H9 (cell line): ENCODE results near the gene PPP3CA. TPM values are rescaled to one million over a fixed set of nuclear protein-coding genes. Genes with fewer than 3 reads are reported as not detected.

ENCODE experiments used
- DNase-seq: peaks from one replicate; pipeline ENCODE4 v3.0.0-alpha.2; 2017
- H2AFZ ChIP-seq: one replicate; pipeline ENCODE4 v1.6.1; 2013; ENCODE audit warnings: mild to moderate bottlenecking, low read length, control low read depth, moderate library complexity
- H2AK5ac ChIP-seq: 2 replicates; pipeline ENCODE4 v1.6.1; 2013; ENCODE audit warnings: low read length, control low read depth, mixed read lengths; ENCODE audit not compliant: insufficient read length
- H2BK120ac ChIP-seq: one replicate; pipeline ENCODE4 v1.6.1; 2013; ENCODE audit warnings: low read depth, mild to moderate bottlenecking, low read length, control low read depth, inconsistent platforms; ENCODE audit not compliant: poor library complexity, severe bottlenecking
- H2BK12ac ChIP-seq: 2 replicates; pipeline ENCODE4 v1.6.1; 2013; ENCODE audit warnings: low read length, control low read depth, mixed read lengths, low read depth; ENCODE audit not compliant: insufficient read length
- H2BK15ac ChIP-seq: 2 replicates; pipeline ENCODE4 v1.6.1; 2013; ENCODE audit warnings: low read depth, low read length, control low read depth
- H2BK20ac ChIP-seq: one replicate; pipeline ENCODE4 v1.6.1; 2013; ENCODE audit warnings: low read depth, mild to moderate bottlenecking, low read length, control low read depth, inconsistent platforms; ENCODE audit not compliant: poor library complexity, severe bottlenecking
- H2BK5ac ChIP-seq: 2 replicates; pipeline ENCODE4 v1.6.1; 2013; ENCODE audit warnings: low read length, control low read depth, mixed read lengths; ENCODE audit not compliant: insufficient read length
- H3K14ac ChIP-seq: 2 replicates; pipeline ENCODE4 v1.6.1; 2013; ENCODE audit warnings: low read length, control low read depth; ENCODE audit not compliant: insufficient read depth
- H3K18ac ChIP-seq: 2 replicates; pipeline ENCODE4 v1.6.1; 2013; ENCODE audit warnings: low read depth, mild to moderate bottlenecking, mixed read lengths, low read length, control low read depth; ENCODE audit not compliant: insufficient read length
- H3K23ac ChIP-seq: 2 replicates; pipeline ENCODE4 v1.6.1; 2013; ENCODE audit warnings: low read length, control low read depth, mixed read lengths, low read depth; ENCODE audit not compliant: insufficient read length
- H3K23me2 ChIP-seq: 2 replicates; pipeline ENCODE4 v1.6.1; 2013; ENCODE audit warnings: low read depth, mild to moderate bottlenecking, mixed read lengths, low read length, control low read depth; ENCODE audit not compliant: insufficient read length, poor library complexity, severe bottlenecking
- H3K27ac ChIP-seq: 2 replicates; pipeline ENCODE4 v1.5.1; 2013; ENCODE audit warnings: low read length, control low read depth, mixed read lengths, low read depth; ENCODE audit not compliant: insufficient read length
- H3K27me3 ChIP-seq: 2 replicates; pipeline ENCODE4 v1.6.1; 2013; ENCODE audit warnings: low read length, control low read depth, inconsistent platforms; ENCODE audit not compliant: insufficient read depth
- H3K4ac ChIP-seq: 2 replicates; pipeline ENCODE4 v1.6.1; 2013; ENCODE audit warnings: low read depth, mild to moderate bottlenecking, control low read depth, inconsistent platforms, low read length, moderate library complexity
- H3K4me1 ChIP-seq: 2 replicates; pipeline ENCODE4 v1.6.1; 2013; ENCODE audit warnings: low read length, control low read depth, inconsistent platforms; ENCODE audit not compliant: insufficient read depth
- H3K4me2 ChIP-seq: 2 replicates; pipeline ENCODE4 v1.6.1; 2013; ENCODE audit warnings: low read length, control low read depth, mixed read lengths; ENCODE audit not compliant: insufficient read length, insufficient read depth
- H3K56ac ChIP-seq: 2 replicates; pipeline ENCODE4 v1.6.1; 2013; ENCODE audit warnings: low read depth, mild to moderate bottlenecking, mixed read lengths, low read length, control low read depth; ENCODE audit not compliant: insufficient read length
- H3K79me1 ChIP-seq: 2 replicates; pipeline ENCODE4 v1.6.1; 2013; ENCODE audit warnings: low read depth, mild to moderate bottlenecking, moderate library complexity, low read length, control low read depth, inconsistent platforms; ENCODE audit not compliant: insufficient read depth, poor library complexity, severe bottlenecking
- H3K79me2 ChIP-seq: 2 replicates; pipeline ENCODE4 v1.6.1; 2013; ENCODE audit warnings: low read length, control low read depth, inconsistent platforms; ENCODE audit not compliant: insufficient read depth
- H3K9ac ChIP-seq: 2 replicates; pipeline ENCODE4 v1.6.1; 2013; ENCODE audit warnings: low read length, control low read depth, mixed read lengths; ENCODE audit not compliant: insufficient read length; ENCODE audit errors: extremely low read depth
- H3K9me3 ChIP-seq: one replicate; pipeline ENCODE4 v1.6.1; 2013; ENCODE audit warnings: low read depth, low read length, inconsistent platforms; ENCODE audit not compliant: control insufficient read depth
- H3T11ph ChIP-seq: one replicate; pipeline ENCODE4 v1.6.1; 2013; ENCODE audit warnings: mild to moderate bottlenecking, low read length, control low read depth, inconsistent platforms
- H4K20me1 ChIP-seq: one replicate; pipeline ENCODE4 v1.6.1; 2013; ENCODE audit not compliant: control insufficient read depth, insufficient read length, insufficient read depth
- H4K5ac ChIP-seq: 2 replicates; pipeline ENCODE4 v1.6.1; 2013; ENCODE audit warnings: low read depth, mild to moderate bottlenecking, mixed read lengths, low read length, control low read depth; ENCODE audit not compliant: insufficient read length
- H4K8ac ChIP-seq: replicated peaks from 2 replicates; pipeline ENCODE4 v1.6.1; 2013; ENCODE audit warnings: low read length, control low read depth, mixed read lengths, low read depth; ENCODE audit not compliant: insufficient read length
- H4K91ac ChIP-seq: 2 replicates; pipeline ENCODE4 v1.6.1; 2013; ENCODE audit warnings: low read depth, mild to moderate bottlenecking, moderate library complexity, mixed read lengths, low read length, control low read depth; ENCODE audit not compliant: insufficient read length
- H3K27ac Mint-ChIP-seq, 3 experiments: 2 replicates in 2 of 3; 3 replicates in 1 of 3; pipeline ENCODE4 v1.8.0; 2020 to 2021; ENCODE audit warnings: mixed read lengths in 3 of 3, mild to moderate bottlenecking in 1 of 3, moderate library complexity in 1 of 3
- H3K27me3 Mint-ChIP-seq: 2 replicates; pipeline ENCODE4 v1.8.0; 2021; ENCODE audit warnings: low read depth, mild to moderate bottlenecking, moderate library complexity, mixed read lengths
- H3K36me3 Mint-ChIP-seq, 3 experiments: 2 replicates in 2 of 3; 3 replicates in 1 of 3; pipeline ENCODE4 v1.8.0; 2020 to 2021; ENCODE audit warnings: low read depth in 3 of 3, mixed read lengths in 3 of 3; ENCODE audit not compliant: insufficient read depth in 1 of 3
- H3K4me1 Mint-ChIP-seq, 2 experiments: 2 replicates each; pipeline ENCODE4 v1.8.0; 2020; ENCODE audit warnings: mixed read lengths in 2 of 2
- H3K4me3 Mint-ChIP-seq, 2 experiments: 2 replicates in 1 of 2; 3 replicates in 1 of 2; pipeline ENCODE4 v1.8.0; 2020 to 2021; ENCODE audit warnings: mild to moderate bottlenecking in 2 of 2, mixed read lengths in 2 of 2, moderate library complexity in 1 of 2
- H3K9me3 Mint-ChIP-seq, 2 experiments: 2 replicates in 1 of 2; 3 replicates in 1 of 2; pipeline ENCODE4 v1.8.0; 2020; ENCODE audit warnings: mild to moderate bottlenecking in 2 of 2, mixed read lengths in 2 of 2, moderate library complexity in 1 of 2
- WGBS: extraction: QIAGEN DNeasy Blood & Tissue Kit; methylation state at CpG from one replicate; pipeline ENCODE4 v1.1.7; 2013; ENCODE audit warnings: missing lambda C conversion rate, low lambda C conversion rate, mixed read lengths; ENCODE audit not compliant: insufficient read length; ENCODE audit errors: extremely low coverage; 5-methylcytosine and 5-hydroxymethylcytosine counted together
- total RNA-seq: library from RNA; stranded (reverse); gene quantifications from 2 replicates; pipeline ENCODE4 v1.2.1, GENCODE V29; 2021
- TF ChIP-seq, protein P1 (sequence below): fragments of 200-600 bp; sonication (generic); conservative IDR thresholded peaks from 3 replicates; pipeline ENCODE4 v1.8.0; 2021; ENCODE audit warnings: antibody characterized with exemption, mild to moderate bottlenecking

PPP3CA gene
- total RNA-seq, 1 experiment from 2014 or later = 16.8 TPM

- Mint-ChIP-seq H3K4me1 (peaks cover 33 to 41% of the 10 kb centered on the region in 2 experiments), H3K27ac (no peak overlapping the region), H3K9me3 (no peaks in the 10 kb centered on the region), H3K4me3 (no peak overlapping the region), H3K36me3 (peaks cover 0 to 2% (median 0%) of the 10 kb centered on the region in 3 experiments; a peak in 3 of 7 replicates), H3K27me3 (no peaks in the 10 kb centered on the region)
- no peak overlapping the region for H4K8ac ChIP-seq
- no peaks in the 10 kb centered on the region for H3K79me2 ChIP-seq
- H4K5ac ChIP-seq = no peak overlapping the region
- H2AK5ac ChIP-seq = no peak overlapping the region
- DNase-seq = no peak
- no peaks in the 10 kb centered on the region for H3K27me3 ChIP-seq
- H3K56ac ChIP-seq = no peak overlapping the region
- H3K9ac ChIP-seq = no peak overlapping the region
- no peak overlapping the region for H3K18ac ChIP-seq
- H2BK20ac ChIP-seq = no peak overlapping the region
- no peak overlapping the region for H2BK5ac ChIP-seq
- H3K14ac ChIP-seq = no peak overlapping the region
- no peak overlapping the region for H2BK15ac ChIP-seq
- H2BK120ac ChIP-seq = no peak overlapping the region
- H4K91ac ChIP-seq = no peak overlapping the region
- TF ChIP-seq, protein P1, sequence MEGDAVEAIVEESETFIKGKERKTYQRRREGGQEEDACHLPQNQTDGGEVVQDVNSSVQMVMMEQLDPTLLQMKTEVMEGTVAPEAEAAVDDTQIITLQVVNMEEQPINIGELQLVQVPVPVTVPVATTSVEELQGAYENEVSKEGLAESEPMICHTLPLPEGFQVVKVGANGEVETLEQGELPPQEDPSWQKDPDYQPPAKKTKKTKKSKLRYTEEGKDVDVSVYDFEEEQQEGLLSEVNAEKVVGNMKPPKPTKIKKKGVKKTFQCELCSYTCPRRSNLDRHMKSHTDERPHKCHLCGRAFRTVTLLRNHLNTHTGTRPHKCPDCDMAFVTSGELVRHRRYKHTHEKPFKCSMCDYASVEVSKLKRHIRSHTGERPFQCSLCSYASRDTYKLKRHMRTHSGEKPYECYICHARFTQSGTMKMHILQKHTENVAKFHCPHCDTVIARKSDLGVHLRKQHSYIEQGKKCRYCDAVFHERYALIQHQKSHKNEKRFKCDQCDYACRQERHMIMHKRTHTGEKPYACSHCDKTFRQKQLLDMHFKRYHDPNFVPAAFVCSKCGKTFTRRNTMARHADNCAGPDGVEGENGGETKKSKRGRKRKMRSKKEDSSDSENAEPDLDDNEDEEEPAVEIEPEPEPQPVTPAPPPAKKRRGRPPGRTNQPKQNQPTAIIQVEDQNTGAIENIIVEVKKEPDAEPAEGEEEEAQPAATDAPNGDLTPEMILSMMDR = no peak
- H3K27ac ChIP-seq = no peak overlapping the region
- peaks cover 10% of the 10 kb centered on the region for H3K4me1 ChIP-seq
- no peak overlapping the region for H3K23ac ChIP-seq
- no peak overlapping the region for H3K4me2 ChIP-seq
- H2AFZ ChIP-seq = no peak overlapping the region
- no peak overlapping the region for H3T11ph ChIP-seq
- H3K79me1 ChIP-seq = no peaks in the 10 kb centered on the region
- H3K9me3 ChIP-seq = no peaks in the 10 kb centered on the region
- H2BK12ac ChIP-seq = no peak overlapping the region
- 100% methylated on average over 1 of the region's 4 CpGs for WGBS
- H3K23me2 ChIP-seq = no peaks in the 10 kb centered on the region
- H3K4ac ChIP-seq = no peak overlapping the region
- no peaks in the 10 kb centered on the region for H4K20me1 ChIP-seq
Observed at GRCh38 chr4:101188906-101189305, 158.4 kb downstream of the PPP3CA start.
